VCaP (cell line): ENCODE measurements around the gene RNH1.
A peak's percentile ranks its signal among the peaks of the same experiment; 100 is the strongest.

Source experiments
- H3K27ac ChIP-seq: fragments of 450-650 bp; 2 replicates; pipeline ENCODE4 v1.5.1; 2017
- CTCF ChIP-seq: fragments of 450-650 bp; conservative IDR thresholded peaks from 2 replicates; pipeline ENCODE4 v1.5.1; 2017; ENCODE audit warnings: mild to moderate bottlenecking, moderate library complexity

RNH1 gene

GRCh38 chr11:541433-541885 lies 34.4 kb upstream of the RNH1 start:
- no peak for TF ChIP-seq CTCF
- H3K27ac ChIP-seq, result no peak overlapping the region

GRCh38 chr11:540583-541432 lies 33.8 kb upstream of the RNH1 start:
- TF ChIP-seq CTCF, result no peak
- no peak overlapping the region for H3K27ac ChIP-seq

GRCh38 chr11:539971-540481 lies 33.0 kb upstream of the RNH1 start:
- TF ChIP-seq CTCF, result no peak
- H3K27ac ChIP-seq, result no peak overlapping the region

- TF ChIP-seq CTCF, result no peak
- H3K27ac ChIP-seq, result peak overlapping the region; percentile 86; the same call in 1 of the 2 replicates
These were observed 31.5 kb upstream of the RNH1 start for GRCh38 chr11:538431-539051.

- peak overlapping the region; percentile 86 for H3K27ac ChIP-seq
- TF ChIP-seq CTCF, result no peak
These were observed 30.8 kb upstream of the RNH1 start for GRCh38 chr11:537622-538430.

- peak within 1 kb of the TSS; percentile 86 for H3K27ac ChIP-seq
These were observed 30.0 kb upstream of the RNH1 start, which contains the start of gene LRRC56 for GRCh38 chr11:536841-537621. LRRC56 (plus strand) TSS chr11:537527; CDS start chr11:540685, 3,158 bp downstream.

More at GRCh38 chr11:536841-537621, 30.0 kb upstream of the RNH1 start, which contains the start of gene LRRC56:
- TF ChIP-seq CTCF, result no peak
